OCI-LY7 (cell line): ENCODE results near the gene NPAS4.

ENCODE experiments used
- EZH2phosphoT487 ChIP-seq: fragments of 200-600 bp; sonication (generic); IDR thresholded peaks from 2 replicates; pipeline ENCODE4 v1.6.1; 2018; ENCODE audit warnings: low read depth, borderline replicate concordance, mild to moderate bottlenecking, mixed run types, antibody characterized with exemption, low read length, moderate library complexity, mixed read lengths
- TF ChIP-seq, protein P1 (sequence below): fragments of 200-600 bp; sonication (generic); conservative IDR thresholded peaks from 2 replicates; pipeline ENCODE4 v1.5.1; 2014; ENCODE audit warnings: mild to moderate bottlenecking, antibody characterized with exemption, low read length, moderate library complexity, mixed read lengths

DNA sequence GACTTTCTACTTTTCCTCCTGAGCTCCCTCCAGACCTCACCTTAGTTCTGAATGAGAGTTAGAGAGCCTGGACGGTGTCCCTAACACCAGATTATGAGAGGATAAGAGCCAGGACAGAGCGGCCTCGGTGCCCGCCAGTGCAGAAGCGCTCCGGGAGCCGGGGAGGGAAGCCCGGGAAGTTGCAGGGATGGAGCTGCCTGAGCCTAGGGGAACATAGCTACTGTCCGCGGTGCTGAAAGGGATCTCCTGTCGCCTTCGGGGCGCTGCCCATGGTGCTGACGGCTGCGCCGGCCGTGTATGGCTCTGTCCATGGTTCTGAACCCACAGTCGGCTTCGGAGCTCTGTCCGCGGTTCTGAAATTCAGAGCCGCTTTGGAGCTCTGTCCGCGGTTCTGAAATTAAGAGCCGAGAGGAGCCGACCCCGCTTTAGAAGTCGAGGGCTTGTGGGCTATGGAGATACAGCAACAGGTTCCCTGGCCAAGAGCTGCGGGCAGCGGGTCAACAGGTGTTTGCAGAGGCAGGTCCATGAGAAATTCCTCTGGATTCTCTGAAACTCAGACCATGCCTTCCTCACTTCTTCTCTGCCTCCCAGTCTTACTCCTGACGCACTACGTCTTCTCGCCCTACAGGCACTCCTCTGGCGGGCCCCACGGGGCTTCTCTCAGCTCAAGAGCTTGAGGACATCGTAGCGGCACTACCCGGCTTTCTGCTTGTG, 814 bp downstream of the NPAS4 start:
- TF ChIP-seq, protein P1, sequence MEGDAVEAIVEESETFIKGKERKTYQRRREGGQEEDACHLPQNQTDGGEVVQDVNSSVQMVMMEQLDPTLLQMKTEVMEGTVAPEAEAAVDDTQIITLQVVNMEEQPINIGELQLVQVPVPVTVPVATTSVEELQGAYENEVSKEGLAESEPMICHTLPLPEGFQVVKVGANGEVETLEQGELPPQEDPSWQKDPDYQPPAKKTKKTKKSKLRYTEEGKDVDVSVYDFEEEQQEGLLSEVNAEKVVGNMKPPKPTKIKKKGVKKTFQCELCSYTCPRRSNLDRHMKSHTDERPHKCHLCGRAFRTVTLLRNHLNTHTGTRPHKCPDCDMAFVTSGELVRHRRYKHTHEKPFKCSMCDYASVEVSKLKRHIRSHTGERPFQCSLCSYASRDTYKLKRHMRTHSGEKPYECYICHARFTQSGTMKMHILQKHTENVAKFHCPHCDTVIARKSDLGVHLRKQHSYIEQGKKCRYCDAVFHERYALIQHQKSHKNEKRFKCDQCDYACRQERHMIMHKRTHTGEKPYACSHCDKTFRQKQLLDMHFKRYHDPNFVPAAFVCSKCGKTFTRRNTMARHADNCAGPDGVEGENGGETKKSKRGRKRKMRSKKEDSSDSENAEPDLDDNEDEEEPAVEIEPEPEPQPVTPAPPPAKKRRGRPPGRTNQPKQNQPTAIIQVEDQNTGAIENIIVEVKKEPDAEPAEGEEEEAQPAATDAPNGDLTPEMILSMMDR = no peak
- TF ChIP-seq EZH2phosphoT487 = no peak
